Caco-2 (cell line): Measurements from ENCODE around the gene TMEM82. TPM values are rescaled to one million over a fixed set of nuclear protein-coding genes. Genes with fewer than 3 reads are reported as not detected.

Source experiments
- BruUV-seq: library from RNA; stranded (reverse); fragments of 400-500 nt; replicated peaks from 2 replicates; lab custom pipeline; 2021; lab: Mats Ljungman, UMichigan
- CTCF ChIA-PET: fragments of 300-600 bp; sonication (Branson Sonifier 250); formaldehyde crosslinking; loops from one replicate; lab custom pipeline; 2022; ENCODE audit warnings: antibody characterized with exemption; lab: Charles Lee
- POLR2A ChIA-PET: fragments of 300-600 bp; sonication (Branson Sonifier 250); formaldehyde crosslinking; loops from one replicate; lab custom pipeline; 2022; ENCODE audit warnings: antibody characterized with exemption; lab: Charles Lee
- DNase-seq, 2 experiments: peaks; one replicate each; pipeline versions ENCODE4 v3.0.0 to v3.0.0-alpha.2; 2020 to 2022
- H3K27me3 ChIP-seq: replicated peaks from 2 replicates; pipeline ENCODE4 v1.6.0; 2011; ENCODE audit warnings: low read length; ENCODE audit not compliant: control insufficient read depth, insufficient read depth
- H3K36me3 ChIP-seq: 2 replicates; pipeline ENCODE4 v1.5.1; 2011; ENCODE audit warnings: low read length; ENCODE audit not compliant: control insufficient read depth, insufficient read depth
- H3K4me1 ChIP-seq: fragments of 250-450 bp; sonication (Bioruptor Pico); 2 replicates; pipeline ENCODE4 v1.5.1; 2020; ENCODE audit warnings: mild to moderate bottlenecking
- H3K4me3 ChIP-seq: 2 replicates; pipeline ENCODE4 v1.5.1; 2011; ENCODE audit warnings: low read depth, mild to moderate bottlenecking, control low read depth, low read length
- H3K9me3 ChIP-seq: fragments of 250-450 bp; sonication (Bioruptor Pico); 2 replicates; pipeline ENCODE4 v1.5.1; 2020; ENCODE audit warnings: mild to moderate bottlenecking, moderate library complexity
- H3K27ac Mint-ChIP-seq: one replicate; pipeline ENCODE4 v1.8.0; 2022; ENCODE audit warnings: mixed read lengths; ENCODE audit not compliant: unreplicated experiment
- H3K27me3 Mint-ChIP-seq: one replicate; pipeline ENCODE4 v1.8.0; 2022; ENCODE audit warnings: mixed read lengths; ENCODE audit not compliant: insufficient read depth, unreplicated experiment
- H3K36me3 Mint-ChIP-seq: one replicate; pipeline ENCODE4 v1.8.0; 2022; ENCODE audit warnings: mild to moderate bottlenecking, mixed read lengths; ENCODE audit not compliant: insufficient read depth, unreplicated experiment
- H3K4me1 Mint-ChIP-seq: one replicate; pipeline ENCODE4 v1.8.0; 2022; ENCODE audit warnings: low read depth, mixed read lengths; ENCODE audit not compliant: unreplicated experiment
- H3K4me3 Mint-ChIP-seq: one replicate; pipeline ENCODE4 v1.8.0; 2022; ENCODE audit warnings: mild to moderate bottlenecking, moderate library complexity, mixed read lengths; ENCODE audit not compliant: unreplicated experiment
- H3K9me3 Mint-ChIP-seq: one replicate; pipeline ENCODE4 v1.8.0; 2022; ENCODE audit warnings: mixed read lengths; ENCODE audit not compliant: unreplicated experiment
- CTCF ChIP-seq, 2 experiments: fragments of 200-600 bp in 1 of 2; IDR thresholded peaks; 1 replicate in 1 of 2; 2 replicates in 1 of 2; pipeline versions ENCODE4 v1.5.1 to v1.8.0; 2011 to 2022; ENCODE audit warnings: antibody characterized with exemption in 1 of 2, control low read depth in 1 of 2, inconsistent platforms in 1 of 2, low read depth in 1 of 2, low read length in 1 of 2, mild to moderate bottlenecking in 1 of 2, moderate library complexity in 1 of 2; ENCODE audit not compliant: insufficient read depth in 1 of 2, severe bottlenecking in 1 of 2, unreplicated experiment in 1 of 2
- intact Hi-C: fragments of 100-400 bp; cut with micrococcal nuclease; formaldehyde crosslinking; loops from one replicate; pipeline ENCODE4 v1.10.0; 2022; ENCODE audit not compliant: unreplicated experiment
- total RNA-seq: library from RNA; stranded (reverse); gene quantifications from 2 replicates; pipeline ENCODE4 v1.2.3, GENCODE V29; 2022

TMEM82 gene
- total RNA-seq, 1 experiment from 2014 or later = 3.5 TPM

GRCh38 chr1:15712168-15712567, 30.1 kb upstream of the TMEM82 start:
- Histone ChIP-seq H3K9me3 (no peaks in the 10 kb centered on the region), H3K4me3 (no peak overlapping the region), H3K27me3 (no peaks in the 10 kb centered on the region), H3K4me1 (no peaks in the 10 kb centered on the region), H3K36me3 (no peaks in the 10 kb centered on the region)
- no peak overlapping the region for H3K27ac Mint-ChIP-seq
- peaks cover 8% of the 10 kb centered on the region for H3K36me3 Mint-ChIP-seq
- TF ChIP-seq CTCF (IDR thresholded peaks at IDR 0.05; ENCODE audit: insufficient read depth in 1 of 2, low read depth in 1 of 2, low read length in 1 of 2, severe bottlenecking in 1 of 2, unreplicated experiment in 1 of 2) = no peak
- intact Hi-C loops = no loop called here
- no peaks in the 10 kb centered on the region for H3K27me3 Mint-ChIP-seq
- H3K9me3 Mint-ChIP-seq = no peaks in the 10 kb centered on the region
- no TSS peak for BruUV-seq
- no peak for DNase-seq
- no peak overlapping the region for H3K4me3 Mint-ChIP-seq
- ChIA-PET CTCF (no interaction called here), POLR2A (no interaction called here)
- no peaks in the 10 kb centered on the region for H3K4me1 Mint-ChIP-seq

- Mint-ChIP-seq H3K36me3 (peaks cover 19% of the 10 kb centered on the region), H3K27me3 (no peaks in the 10 kb centered on the region), H3K4me1 (no peaks in the 10 kb centered on the region), H3K9me3 (no peaks in the 10 kb centered on the region), H3K27ac (no peak overlapping the region), H3K4me3 (no peak overlapping the region)
- no peak overlapping the region for H3K4me3 ChIP-seq
- CTCF ChIA-PET = no interaction called here
- H3K4me1 ChIP-seq = no peaks in the 10 kb centered on the region
- POLR2A ChIA-PET = no interaction called here
- TF ChIP-seq CTCF (IDR thresholded peaks at IDR 0.05; ENCODE audit: insufficient read depth in 1 of 2, low read depth in 1 of 2, low read length in 1 of 2, severe bottlenecking in 1 of 2, unreplicated experiment in 1 of 2) = no peak
- no peaks in the 10 kb centered on the region for H3K27me3 ChIP-seq
- no peaks in the 10 kb centered on the region for H3K36me3 ChIP-seq
- H3K9me3 ChIP-seq = no peaks in the 10 kb centered on the region
- intact Hi-C loops = no loop called here
- no peak for DNase-seq
- no TSS peak for BruUV-seq
Measured at GRCh38 chr1:15714406-15715136, 27.7 kb upstream of the TMEM82 start.

GRCh38 chr1:15717418-15718125, 24.7 kb upstream of the TMEM82 start:
- H3K36me3 Mint-ChIP-seq = peaks cover 33% of the 10 kb centered on the region
- Histone ChIP-seq H3K9me3 (no peaks in the 10 kb centered on the region), H3K36me3 (no peaks in the 10 kb centered on the region), H3K4me1 (no peaks in the 10 kb centered on the region), H3K4me3 (no peak overlapping the region), H3K27me3 (no peaks in the 10 kb centered on the region)
- H3K27me3 Mint-ChIP-seq = no peaks in the 10 kb centered on the region
- no peaks in the 10 kb centered on the region for H3K9me3 Mint-ChIP-seq
- TF ChIP-seq CTCF (IDR thresholded peaks at IDR 0.05; ENCODE audit: insufficient read depth in 1 of 2, low read depth in 1 of 2, low read length in 1 of 2, severe bottlenecking in 1 of 2, unreplicated experiment in 1 of 2) = no peak
- H3K4me1 Mint-ChIP-seq = no peaks in the 10 kb centered on the region
- intact Hi-C loops = no loop called here
- H3K4me3 Mint-ChIP-seq = no peak overlapping the region
- no peak overlapping the region for H3K27ac Mint-ChIP-seq
- CTCF ChIA-PET = no interaction called here
- DNase-seq = no peak
- no TSS peak for BruUV-seq
- POLR2A ChIA-PET = no interaction called here
